HCT116 (cell line): ENCODE measurements around the gene MDH1. TPM values are rescaled to one million over a fixed set of nuclear protein-coding genes. Genes with fewer than 3 reads are reported as not detected.
"Not testable (repeated sequence)": the region's sequence is repeated elsewhere in the genome, so short reads cannot be mapped to it uniquely, and the experiment has no call there.

ENCODE experiments used
- ATAC-seq: fragments of 200-7000 bp; cut with Tn5 transposase; 2 replicates; pipeline ENCODE4 v1.9.1; 2020; ENCODE audit warnings: mild to moderate bottlenecking, moderate library complexity
- BruUV-seq: library from RNA; stranded (reverse); fragments of 400-500 nt; replicated peaks from 2 replicates; lab custom pipeline; 2021; lab: Mats Ljungman, UMichigan
- CTCF ChIA-PET: fragments of 300-600 bp; sonication (Branson Sonifier 250); formaldehyde crosslinking; loops from one replicate; lab custom pipeline; 2021; ENCODE audit warnings: antibody characterized with exemption; lab: Charles Lee
- POLR2A ChIA-PET: fragments of 300-600, 350-600 bp; sonication (Branson Sonifier 250); formaldehyde crosslinking; loops from one replicate; lab custom pipeline; 2021; ENCODE audit warnings: antibody characterized with exemption; lab: Charles Lee
- RAD21 ChIA-PET, 2 experiments: fragments of 300-600 bp; sonication (Branson Sonifier 250); formaldehyde crosslinking; loops; one replicate each; lab custom pipeline; 2023; ENCODE audit warnings: low total read pairs in 2 of 2; ENCODE audit not compliant: uncharacterized antibody in 2 of 2, unreplicated experiment in 2 of 2, low non-redundant PET in 1 of 2; lab: Charles Lee
- DNase-seq: peaks from one replicate; pipeline ENCODE4 v3.0.0-alpha.2; 2010; ENCODE audit warnings: low read depth, low spot score
- H2AFZ ChIP-seq: fragments of 200-600 bp; shearing (Covaris generic), sonication (generic); 2 replicates; pipeline ENCODE4 v1.6.1; 2017; ENCODE audit warnings: low read depth, mixed run types, mixed read lengths, antibody characterized with exemption, low read length; ENCODE audit not compliant: poor library complexity, severe bottlenecking
- H3K27ac ChIP-seq: 2 replicates; pipeline ENCODE4 v1.5.1; 2012; ENCODE audit warnings: low read depth, low read length
- H3K27me3 ChIP-seq: fragments of 200-600 bp; sonication (generic); 2 replicates; pipeline ENCODE4 v1.6.1; 2016; ENCODE audit warnings: mixed run types, low read length, mixed read lengths; ENCODE audit not compliant: insufficient read depth
- H3K36me3 ChIP-seq, 2 experiments: fragments of 200-500 bp in 1 of 2; fragments of 200-600 bp in 1 of 2; sonication (Bioruptor generic) in 1 of 2; sonication (generic) in 1 of 2; 2 replicates each; pipeline versions ENCODE4 v1.5.1 to v1.6.1; 2014 to 2016; ENCODE audit warnings: low read length in 2 of 2, inconsistent platforms in 1 of 2, mixed read lengths in 1 of 2, mixed run types in 1 of 2; ENCODE audit not compliant: insufficient read depth in 2 of 2, control insufficient read depth in 1 of 2
- H3K4me1 ChIP-seq, 2 experiments: fragments of 200-600 bp in 1 of 2; sonication (generic) in 1 of 2; 2 replicates each; pipeline versions ENCODE4 v1.5.1 to v1.6.1; 2012 to 2017; ENCODE audit warnings: low read length in 2 of 2, inconsistent platforms in 1 of 2, mild to moderate bottlenecking in 1 of 2, mixed read lengths in 1 of 2, mixed run types in 1 of 2, moderate library complexity in 1 of 2; ENCODE audit not compliant: insufficient read depth in 2 of 2, control insufficient read depth in 1 of 2
- H3K4me2 ChIP-seq: fragments of 200-600 bp; sonication (generic); 2 replicates; pipeline ENCODE4 v1.6.1; 2017; ENCODE audit warnings: mixed run types, low read length, mixed read lengths
- H3K4me3 ChIP-seq, 2 experiments: fragments of 200-600 bp in 1 of 2; sonication (generic) in 1 of 2; replicated peaks in 1 of 2; 2 replicates each; pipeline ENCODE4 v1.5.1; 2011 to 2016; ENCODE audit warnings: low read length in 2 of 2, control low read depth in 1 of 2, low read depth in 1 of 2, mild to moderate bottlenecking in 1 of 2, mixed read lengths in 1 of 2, mixed run types in 1 of 2
- H3K79me2 ChIP-seq: fragments of 200-600 bp; sonication (generic); 2 replicates; pipeline ENCODE4 v1.6.1; 2017; ENCODE audit warnings: mild to moderate bottlenecking, mixed run types, low read length, moderate library complexity, mixed read lengths; ENCODE audit not compliant: insufficient read depth
- H3K9ac ChIP-seq: fragments of 200-600 bp; sonication (generic); 2 replicates; pipeline ENCODE4 v1.6.1; 2016; ENCODE audit warnings: low read length, mixed read lengths
- H3K9me2 ChIP-seq: fragments of 200-600 bp; sonication (generic), shearing (Covaris generic); 2 replicates; pipeline ENCODE4 v1.6.1; 2017; ENCODE audit warnings: mixed run types, mild to moderate bottlenecking, moderate library complexity; ENCODE audit not compliant: insufficient read depth
- H3K9me3 ChIP-seq, 2 experiments: fragments of 200-500 bp in 1 of 2; fragments of 200-600 bp in 1 of 2; sonication (Bioruptor generic) in 1 of 2; sonication (generic) in 1 of 2; 2 replicates each; pipeline ENCODE4 v1.6.1; 2014 to 2017; ENCODE audit warnings: low read length in 2 of 2, mixed read lengths in 2 of 2, inconsistent platforms in 1 of 2, low read depth in 1 of 2, mild to moderate bottlenecking in 1 of 2, mixed run types in 1 of 2, moderate library complexity in 1 of 2; ENCODE audit not compliant: control insufficient read depth in 1 of 2, insufficient read depth in 1 of 2
- H4K20me1 ChIP-seq: fragments of 200-600 bp; sonication (generic), shearing (Covaris generic); 2 replicates; pipeline ENCODE4 v1.6.1; 2017; ENCODE audit warnings: mixed run types, mild to moderate bottlenecking, moderate library complexity; ENCODE audit not compliant: insufficient read depth
- CEBPB ChIP-seq: IDR thresholded peaks from 2 replicates; pipeline ENCODE4 v1.6.1; 2012; ENCODE audit warnings: low read depth
- ELF1 ChIP-seq: IDR thresholded peaks from 2 replicates; pipeline ENCODE4 v1.6.1; 2012; ENCODE audit warnings: low read depth, borderline replicate concordance
- EZH2 ChIP-seq: fragments of 200-600 bp; sonication (generic); IDR thresholded peaks from 2 replicates; pipeline ENCODE4 v1.6.1; 2017; ENCODE audit warnings: antibody characterized with exemption, mixed run types
- FOSL1 ChIP-seq: IDR thresholded peaks from 2 replicates; pipeline ENCODE4 v1.6.1; 2012; ENCODE audit warnings: low read depth
- JUND ChIP-seq: IDR thresholded peaks from 2 replicates; pipeline ENCODE4 v1.6.1; 2012
- RAD21 ChIP-seq: IDR thresholded peaks from 2 replicates; pipeline ENCODE4 v1.6.1; 2012; ENCODE audit warnings: low read depth, mild to moderate bottlenecking
- SP1 ChIP-seq: IDR thresholded peaks from 2 replicates; pipeline ENCODE4 v1.6.1; 2012; ENCODE audit warnings: low read depth
- TCF7L2 ChIP-seq: IDR thresholded peaks from 2 replicates; pipeline ENCODE4 v1.7.0; 2011; ENCODE audit warnings: borderline replicate concordance, inconsistent platforms; ENCODE audit not compliant: insufficient read depth, insufficient read length; ENCODE audit errors: extremely low read depth
- intact Hi-C: fragments of 100-400 bp; cut with micrococcal nuclease; formaldehyde crosslinking; loops from 2 replicates; pipeline ENCODE4 v1.10.0; 2022
- total RNA-seq: library from RNA; stranded (reverse); gene quantifications from one replicate; pipeline ENCODE4 v1.2.1, GENCODE V29; 2021; ENCODE audit not compliant: unreplicated experiment
- TF ChIP-seq, protein P1 (sequence below): IDR thresholded peaks from 2 replicates; pipeline ENCODE4 v1.6.1; 2011; ENCODE audit warnings: mild to moderate bottlenecking, low read length, moderate library complexity; ENCODE audit not compliant: insufficient replicate concordance; ENCODE audit errors: extremely low read depth
- TF ChIP-seq, protein P2 (sequence below): IDR thresholded peaks from 2 replicates; pipeline ENCODE4 v1.6.1; 2012
- TF ChIP-seq, protein P3 (sequence below): IDR thresholded peaks from 2 replicates; pipeline ENCODE4 v1.6.1; 2012; ENCODE audit warnings: low read depth

The MDH1 gene
- total RNA-seq, 1 experiment from 2014 or later: 192 TPM

DNA sequence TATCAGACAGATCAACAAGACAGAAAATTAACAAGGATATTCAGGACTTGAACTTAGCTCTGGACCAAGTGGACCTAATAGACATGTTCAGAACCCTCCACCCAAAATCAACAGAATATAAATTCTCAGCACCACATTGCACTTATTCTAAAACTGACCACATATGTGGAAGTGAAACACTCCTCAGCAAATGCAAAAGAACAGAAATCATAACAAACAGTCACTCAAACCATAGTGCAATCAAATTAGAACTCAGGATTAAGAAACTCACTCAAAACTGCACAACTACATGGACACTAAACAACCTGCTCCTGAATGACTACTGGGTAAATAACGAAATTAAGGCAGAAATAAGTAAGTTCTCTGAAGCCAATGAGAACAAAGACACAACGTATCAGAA lies 35.0 kb downstream of the MDH1 start:
- H2AFZ ChIP-seq, H3K4me1 ChIP-seq, CTCF ChIA-PET, H3K4me2 ChIP-seq, H3K36me3 ChIP-seq, H3K9me2 ChIP-seq, H4K20me1 ChIP-seq, H3K4me3 ChIP-seq, RAD21 ChIA-PET, H3K27ac ChIP-seq, H3K27me3 ChIP-seq, DNase-seq, H3K9ac ChIP-seq, H3K79me2 ChIP-seq, BruUV-seq, ATAC-seq, H3K9me3 ChIP-seq, intact Hi-C loops, POLR2A ChIA-PET: not testable (repeated sequence)

DNA sequence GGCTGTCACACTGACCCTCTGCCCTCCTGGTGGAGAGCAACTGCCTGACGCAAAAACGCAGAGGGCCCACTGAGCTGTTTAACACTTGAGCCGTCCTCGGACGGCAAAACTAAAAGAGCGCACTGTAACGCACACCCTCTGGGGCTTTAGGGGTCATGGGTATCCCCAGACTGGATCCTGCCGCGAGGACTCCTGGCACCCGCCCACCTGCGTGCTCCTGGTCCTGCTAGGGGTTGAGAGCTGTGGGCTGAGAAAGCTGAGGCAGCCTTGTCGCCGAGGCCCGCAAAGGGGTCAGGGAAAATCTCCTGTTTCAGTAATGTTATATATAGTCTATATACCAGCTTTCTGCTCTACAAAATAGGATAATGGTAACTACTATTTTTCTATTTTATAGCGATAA lies 39.1 kb downstream of the MDH1 start:
- BruUV-seq: no TSS peak
- H3K27ac ChIP-seq: no peak overlapping the region
- no peak overlapping the region for H2AFZ ChIP-seq
- RAD21 ChIA-PET: no interaction called here
- POLR2A ChIA-PET: no interaction called here
- H3K4me3 ChIP-seq: no peak overlapping the region
- H3K79me2 ChIP-seq: no peaks in the 10 kb centered on the region
- H3K9me2 ChIP-seq: no peaks in the 10 kb centered on the region
- DNase-seq: no peak
- no peak overlapping the region for H3K9ac ChIP-seq
- intact Hi-C loops: no loop called here
- no peak for TF ChIP-seq ELF1
- TF ChIP-seq, protein P1, sequence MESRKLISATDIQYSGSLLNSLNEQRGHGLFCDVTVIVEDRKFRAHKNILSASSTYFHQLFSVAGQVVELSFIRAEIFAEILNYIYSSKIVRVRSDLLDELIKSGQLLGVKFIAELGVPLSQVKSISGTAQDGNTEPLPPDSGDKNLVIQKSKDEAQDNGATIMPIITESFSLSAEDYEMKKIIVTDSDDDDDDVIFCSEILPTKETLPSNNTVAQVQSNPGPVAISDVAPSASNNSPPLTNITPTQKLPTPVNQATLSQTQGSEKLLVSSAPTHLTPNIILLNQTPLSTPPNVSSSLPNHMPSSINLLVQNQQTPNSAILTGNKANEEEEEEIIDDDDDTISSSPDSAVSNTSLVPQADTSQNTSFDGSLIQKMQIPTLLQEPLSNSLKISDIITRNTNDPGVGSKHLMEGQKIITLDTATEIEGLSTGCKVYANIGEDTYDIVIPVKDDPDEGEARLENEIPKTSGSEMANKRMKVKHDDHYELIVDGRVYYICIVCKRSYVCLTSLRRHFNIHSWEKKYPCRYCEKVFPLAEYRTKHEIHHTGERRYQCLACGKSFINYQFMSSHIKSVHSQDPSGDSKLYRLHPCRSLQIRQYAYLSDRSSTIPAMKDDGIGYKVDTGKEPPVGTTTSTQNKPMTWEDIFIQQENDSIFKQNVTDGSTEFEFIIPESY: no peak
- no peak for TF ChIP-seq RAD21
- no peak for TF ChIP-seq CEBPB
- TF ChIP-seq TCF7L2: no peak
- TF ChIP-seq SP1: no peak
- TF ChIP-seq, protein P2, sequence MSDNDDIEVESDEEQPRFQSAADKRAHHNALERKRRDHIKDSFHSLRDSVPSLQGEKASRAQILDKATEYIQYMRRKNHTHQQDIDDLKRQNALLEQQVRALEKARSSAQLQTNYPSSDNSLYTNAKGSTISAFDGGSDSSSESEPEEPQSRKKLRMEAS: no peak
- no peak for TF ChIP-seq JUND
- TF ChIP-seq FOSL1: no peak
- TF ChIP-seq, protein P3, sequence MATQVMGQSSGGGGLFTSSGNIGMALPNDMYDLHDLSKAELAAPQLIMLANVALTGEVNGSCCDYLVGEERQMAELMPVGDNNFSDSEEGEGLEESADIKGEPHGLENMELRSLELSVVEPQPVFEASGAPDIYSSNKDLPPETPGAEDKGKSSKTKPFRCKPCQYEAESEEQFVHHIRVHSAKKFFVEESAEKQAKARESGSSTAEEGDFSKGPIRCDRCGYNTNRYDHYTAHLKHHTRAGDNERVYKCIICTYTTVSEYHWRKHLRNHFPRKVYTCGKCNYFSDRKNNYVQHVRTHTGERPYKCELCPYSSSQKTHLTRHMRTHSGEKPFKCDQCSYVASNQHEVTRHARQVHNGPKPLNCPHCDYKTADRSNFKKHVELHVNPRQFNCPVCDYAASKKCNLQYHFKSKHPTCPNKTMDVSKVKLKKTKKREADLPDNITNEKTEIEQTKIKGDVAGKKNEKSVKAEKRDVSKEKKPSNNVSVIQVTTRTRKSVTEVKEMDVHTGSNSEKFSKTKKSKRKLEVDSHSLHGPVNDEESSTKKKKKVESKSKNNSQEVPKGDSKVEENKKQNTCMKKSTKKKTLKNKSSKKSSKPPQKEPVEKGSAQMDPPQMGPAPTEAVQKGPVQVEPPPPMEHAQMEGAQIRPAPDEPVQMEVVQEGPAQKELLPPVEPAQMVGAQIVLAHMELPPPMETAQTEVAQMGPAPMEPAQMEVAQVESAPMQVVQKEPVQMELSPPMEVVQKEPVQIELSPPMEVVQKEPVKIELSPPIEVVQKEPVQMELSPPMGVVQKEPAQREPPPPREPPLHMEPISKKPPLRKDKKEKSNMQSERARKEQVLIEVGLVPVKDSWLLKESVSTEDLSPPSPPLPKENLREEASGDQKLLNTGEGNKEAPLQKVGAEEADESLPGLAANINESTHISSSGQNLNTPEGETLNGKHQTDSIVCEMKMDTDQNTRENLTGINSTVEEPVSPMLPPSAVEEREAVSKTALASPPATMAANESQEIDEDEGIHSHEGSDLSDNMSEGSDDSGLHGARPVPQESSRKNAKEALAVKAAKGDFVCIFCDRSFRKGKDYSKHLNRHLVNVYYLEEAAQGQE: no peak
- no peak for TF ChIP-seq EZH2
- TF ChIP-seq, all 23 proteins: peak for 0
- no peaks in the 10 kb centered on the region for H3K27me3 ChIP-seq
- no peaks in the 10 kb centered on the region for H3K36me3 ChIP-seq
- H3K9me3 ChIP-seq: no peaks in the 10 kb centered on the region; a peak in 1 of 4 replicates
- CTCF ChIA-PET: no interaction called here
- no peak for ATAC-seq
- no peaks in the 10 kb centered on the region for H4K20me1 ChIP-seq
- no peaks in the 10 kb centered on the region for H3K4me1 ChIP-seq
- H3K4me2 ChIP-seq: no peak overlapping the region
